GM21786 (cell line): Measurements from ENCODE around the gene MAMDC4.
"Not testable (repeated sequence)": the region's sequence is repeated elsewhere in the genome, so short reads cannot be mapped to it uniquely, and the experiment has no call there.

Experiments
- ATAC-seq: cut with Tn5 transposase; IDR thresholded peaks from one replicate; pipeline ENCODE4 v1.9.1; 2021; ENCODE audit not compliant: unreplicated experiment

The MAMDC4 gene

DNA sequence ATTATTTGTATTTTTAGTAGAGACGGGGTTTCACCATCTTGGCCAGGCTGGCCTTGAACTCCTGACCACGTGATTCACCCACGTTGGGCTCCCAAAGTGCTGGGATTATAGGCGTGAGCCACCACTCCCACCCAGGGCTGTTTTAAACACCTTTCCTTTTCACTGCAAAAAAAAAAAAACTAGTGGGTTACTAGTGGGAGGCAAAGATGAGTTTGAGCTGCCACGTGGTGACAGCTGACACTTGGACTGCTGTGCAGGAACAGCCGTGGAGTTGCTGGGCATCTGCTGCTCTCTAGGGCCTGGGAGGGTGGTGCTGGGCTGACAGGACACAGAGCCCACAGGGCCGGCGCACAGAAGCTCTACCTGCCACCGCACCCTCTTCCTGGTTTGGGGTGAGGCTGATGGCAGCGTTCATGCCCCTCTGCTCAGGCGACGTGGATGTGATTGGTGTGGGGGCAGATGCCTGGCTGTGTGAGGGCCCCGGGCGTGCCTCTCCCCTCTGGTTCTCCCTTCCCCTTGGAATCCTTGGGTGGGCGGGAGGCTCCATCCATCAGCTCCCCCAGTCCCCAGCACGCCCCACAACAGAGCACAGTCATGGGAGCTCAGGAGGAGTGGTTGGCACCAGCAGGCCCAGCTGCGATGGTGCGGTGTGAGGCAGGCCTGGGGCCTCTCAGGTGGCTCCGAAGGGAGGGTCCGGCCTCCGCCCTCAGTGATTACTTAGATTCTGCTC lies 27.5 kb upstream of the MAMDC4 start:
- no peak for ATAC-seq

DNA sequence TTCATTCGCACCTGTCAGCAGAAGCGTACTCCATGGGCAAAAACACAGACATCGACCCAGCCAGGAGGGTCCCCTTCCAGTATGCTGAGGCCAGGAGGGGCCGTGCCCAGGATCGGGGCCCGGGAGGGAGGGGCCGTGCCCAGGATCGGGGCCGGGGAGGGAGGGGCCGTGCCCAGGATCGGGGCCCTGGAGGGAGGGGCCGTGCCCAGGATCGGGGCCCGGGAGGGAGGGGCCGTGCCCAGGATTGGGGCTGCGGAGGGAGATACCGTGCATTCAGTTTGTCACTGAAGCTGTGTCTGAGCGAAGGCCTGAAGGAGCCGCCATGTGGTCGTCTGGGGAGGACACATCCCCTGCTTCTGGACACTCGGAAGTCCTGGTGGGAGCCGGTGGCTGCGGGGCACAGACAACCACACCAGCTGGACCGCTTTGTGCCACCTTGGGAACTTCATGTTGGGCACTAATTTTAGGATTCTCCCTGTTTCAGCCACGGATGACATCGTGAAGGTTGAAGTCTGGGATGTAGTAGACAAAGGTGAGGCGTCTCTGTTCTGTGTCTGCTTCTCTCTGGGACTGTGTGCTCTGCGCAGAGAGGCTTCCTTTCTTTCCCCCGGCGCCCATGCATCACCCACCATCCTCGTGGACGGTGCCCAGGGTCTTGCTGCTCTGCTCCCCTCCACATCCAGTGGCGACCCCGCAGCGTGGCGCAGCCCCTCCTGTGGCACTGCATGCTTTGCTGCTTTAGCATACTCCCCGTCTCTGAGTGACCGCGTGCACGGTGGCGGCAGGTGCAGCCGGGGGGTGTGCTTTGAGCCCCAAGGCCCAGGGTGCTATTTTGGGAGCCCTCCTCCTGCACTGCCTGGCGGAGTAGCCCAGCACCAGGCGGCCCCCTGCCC lies 26.6 kb upstream of the MAMDC4 start:
- no peak for ATAC-seq

DNA sequence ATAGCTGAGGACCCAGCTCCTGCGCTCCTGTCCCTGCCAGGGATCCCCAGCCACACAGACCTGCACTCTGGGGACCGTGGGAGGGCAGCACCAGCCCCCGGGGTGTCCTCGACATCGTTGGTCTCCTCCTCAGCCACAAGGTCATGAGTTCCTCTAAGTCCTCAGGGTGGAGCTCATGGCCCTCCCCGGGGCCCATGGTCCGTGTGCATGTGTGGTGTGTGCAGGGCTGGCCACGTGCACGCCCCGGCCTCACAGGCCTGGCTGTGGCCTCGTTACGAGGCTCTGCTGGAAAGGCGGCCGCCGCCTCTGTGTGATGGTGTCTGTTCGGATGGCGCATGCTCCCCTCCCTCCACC lies 26.0 kb upstream of the MAMDC4 start:
- no peak for ATAC-seq

DNA sequence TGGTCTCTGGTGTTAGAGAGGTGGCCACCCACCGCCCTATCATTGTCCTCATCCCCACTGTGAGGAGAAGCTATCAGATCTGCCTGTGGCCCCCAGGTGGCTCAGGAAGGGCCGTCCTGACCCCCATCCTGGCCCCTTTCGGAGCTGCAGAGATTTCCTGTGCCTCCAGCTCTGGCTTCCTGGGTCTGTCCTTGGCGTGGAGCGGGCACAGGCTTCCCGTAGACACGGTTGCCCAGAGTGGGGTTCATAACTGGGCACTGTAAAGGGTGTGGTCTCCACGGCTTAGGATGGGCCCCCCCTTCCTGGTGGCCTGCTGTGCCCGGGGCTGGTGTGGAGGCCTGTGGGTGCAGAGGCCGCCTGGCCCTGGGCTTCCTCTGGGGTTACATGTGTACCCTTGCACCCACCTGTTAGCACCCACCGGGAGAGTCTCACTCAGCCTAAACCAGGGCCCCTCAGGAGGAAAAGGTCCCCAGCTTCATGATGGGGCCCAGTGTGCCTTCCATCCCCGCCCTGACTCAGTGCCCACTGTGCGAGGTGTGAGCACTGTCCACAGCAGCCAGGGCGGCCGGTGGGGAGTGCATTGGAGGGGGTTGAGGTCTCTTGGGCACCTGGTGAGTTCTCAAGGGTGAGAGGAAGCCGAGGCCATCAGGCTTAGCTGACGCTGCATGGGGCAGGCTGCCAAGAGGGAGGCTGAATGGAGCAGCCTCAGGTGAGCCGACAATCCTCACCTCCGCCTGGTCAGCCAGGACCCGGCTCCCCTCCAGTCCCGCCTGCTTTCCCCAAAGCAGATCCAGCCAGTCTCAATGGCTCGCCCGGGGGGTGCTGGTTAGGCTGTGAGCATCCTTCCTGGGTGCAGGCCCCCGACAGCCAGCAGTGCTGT lies 25.2 kb upstream of the MAMDC4 start:
- no peak for ATAC-seq

DNA sequence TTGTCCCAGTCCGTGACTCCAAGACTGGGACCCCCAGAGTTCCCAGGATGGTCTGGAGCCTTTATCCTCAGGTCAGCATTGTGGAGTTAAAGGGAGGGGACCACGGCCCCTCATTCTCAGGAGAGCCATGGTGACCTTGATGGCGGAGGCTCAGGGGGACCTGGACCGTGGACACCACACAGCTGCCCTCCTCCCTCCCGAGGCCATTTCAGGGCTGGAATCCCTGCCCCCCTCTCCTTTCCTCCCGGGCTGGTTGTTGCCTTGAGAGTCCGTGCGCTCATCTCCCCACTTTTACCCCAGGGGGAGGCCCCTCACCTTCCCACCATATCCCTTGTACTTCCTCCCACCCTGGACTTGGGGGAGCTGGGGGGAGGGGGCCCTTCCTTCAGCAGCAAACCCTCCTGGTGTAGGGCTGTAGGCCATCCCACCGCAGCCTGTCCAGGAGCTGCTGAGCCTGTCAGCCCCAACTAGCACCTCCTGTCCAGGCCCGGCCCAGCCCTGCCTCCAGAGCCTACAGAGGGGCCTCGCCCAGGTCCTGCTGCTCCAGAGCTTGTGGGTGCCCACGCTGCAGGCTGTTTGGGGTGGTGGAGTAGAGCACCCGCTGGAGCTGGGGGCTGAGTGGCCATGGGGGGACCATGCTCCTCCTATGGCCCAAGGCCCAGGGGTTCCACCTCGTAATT lies 24.2 kb upstream of the MAMDC4 start:
- no peak for ATAC-seq

DNA sequence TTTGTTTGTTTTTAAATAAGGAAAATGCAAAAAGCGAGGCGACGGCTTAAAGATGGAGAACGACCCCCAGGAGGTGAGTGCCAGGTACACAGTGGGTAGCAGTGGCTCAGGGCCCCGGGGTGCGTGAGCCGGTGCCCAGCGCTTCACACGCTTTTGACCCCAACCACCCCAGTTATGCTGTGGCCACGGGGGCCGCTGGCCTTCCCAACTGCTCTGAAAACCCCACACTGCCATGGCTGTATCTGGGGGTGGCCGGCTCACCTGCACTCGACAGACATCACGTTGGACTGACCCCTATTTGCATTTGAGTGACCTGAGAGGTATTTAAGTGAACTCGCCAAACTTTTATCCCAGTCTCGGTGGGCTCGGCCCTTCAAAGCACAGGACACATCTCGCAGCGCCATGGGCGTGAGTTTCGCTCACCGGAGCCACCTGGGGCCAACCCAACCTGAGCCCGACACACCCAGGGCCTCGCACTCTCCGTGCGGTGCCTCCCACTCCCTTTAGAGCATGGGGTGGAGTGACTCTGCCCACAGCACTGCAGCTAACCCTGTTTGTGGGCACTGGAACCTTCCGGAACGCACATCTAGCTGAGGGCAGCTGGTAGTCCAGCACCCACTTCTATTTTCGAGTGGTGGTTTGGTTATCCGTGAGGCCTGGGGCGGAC lies 23.5 kb upstream of the MAMDC4 start:
- no peak for ATAC-seq

DNA sequence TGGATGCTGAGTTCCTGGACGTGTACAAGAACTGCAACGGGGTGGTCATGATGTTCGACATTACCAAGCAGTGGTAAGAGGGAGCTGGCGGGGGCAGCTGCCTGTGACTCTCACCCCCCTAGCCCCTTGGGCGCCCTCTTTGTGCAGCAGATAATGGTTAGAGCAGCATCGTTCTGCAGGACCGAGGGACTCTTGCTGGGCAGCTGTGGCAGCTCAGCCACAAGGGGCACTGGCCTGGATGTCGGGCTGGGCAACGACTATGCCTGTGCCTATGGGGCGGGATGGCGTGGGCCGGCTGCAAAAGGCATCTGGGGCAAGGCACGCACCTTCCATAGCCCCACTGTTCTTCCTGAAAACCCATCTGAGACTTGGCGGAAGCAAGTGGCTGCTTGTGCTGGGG lies 22.7 kb upstream of the MAMDC4 start:
- no peak for ATAC-seq

DNA sequence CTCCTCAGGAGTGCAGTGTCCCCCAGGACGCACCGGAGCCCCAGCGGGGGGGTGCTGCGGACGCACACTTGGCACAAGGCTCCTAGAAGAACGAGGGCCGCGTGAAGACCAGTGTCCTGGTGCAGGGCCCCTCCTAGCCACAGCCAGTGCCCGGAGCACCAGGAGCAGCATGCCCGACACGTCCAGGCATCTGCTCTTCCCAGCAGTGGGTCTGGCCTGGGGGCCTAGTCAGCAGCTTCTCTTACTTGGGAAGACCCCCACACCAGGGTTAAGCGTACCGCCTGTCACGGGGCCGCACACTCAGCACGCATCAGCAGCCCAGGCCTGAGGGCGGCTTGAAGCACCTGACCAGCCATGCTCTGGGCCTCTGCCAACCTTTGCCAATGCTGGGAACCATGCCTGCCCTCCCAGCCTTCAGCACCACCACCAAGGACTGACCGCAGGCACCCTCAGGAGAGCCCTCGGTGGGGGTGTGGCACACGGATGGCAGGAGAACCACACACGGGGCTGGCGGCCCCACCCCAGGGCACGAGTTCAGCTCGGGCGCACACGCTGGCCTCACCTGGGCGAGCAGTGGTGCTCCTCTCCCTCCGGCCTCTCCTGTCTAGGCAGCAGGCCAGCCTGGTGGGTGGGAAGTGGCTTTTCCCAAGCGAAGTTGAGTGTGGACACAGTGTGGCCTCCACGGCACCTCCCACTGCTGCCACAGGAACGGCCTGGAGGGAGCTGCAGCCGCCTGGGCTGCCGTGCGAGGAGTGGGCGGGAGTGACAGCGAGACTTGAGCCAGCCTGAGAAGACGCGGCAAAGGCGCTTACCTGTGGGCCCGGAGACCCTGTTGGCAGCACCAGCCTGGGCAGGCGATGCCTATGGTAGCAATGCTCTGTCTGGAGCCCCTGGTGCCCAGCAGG lies 21.9 kb upstream of the MAMDC4 start:
- no peak for ATAC-seq

DNA sequence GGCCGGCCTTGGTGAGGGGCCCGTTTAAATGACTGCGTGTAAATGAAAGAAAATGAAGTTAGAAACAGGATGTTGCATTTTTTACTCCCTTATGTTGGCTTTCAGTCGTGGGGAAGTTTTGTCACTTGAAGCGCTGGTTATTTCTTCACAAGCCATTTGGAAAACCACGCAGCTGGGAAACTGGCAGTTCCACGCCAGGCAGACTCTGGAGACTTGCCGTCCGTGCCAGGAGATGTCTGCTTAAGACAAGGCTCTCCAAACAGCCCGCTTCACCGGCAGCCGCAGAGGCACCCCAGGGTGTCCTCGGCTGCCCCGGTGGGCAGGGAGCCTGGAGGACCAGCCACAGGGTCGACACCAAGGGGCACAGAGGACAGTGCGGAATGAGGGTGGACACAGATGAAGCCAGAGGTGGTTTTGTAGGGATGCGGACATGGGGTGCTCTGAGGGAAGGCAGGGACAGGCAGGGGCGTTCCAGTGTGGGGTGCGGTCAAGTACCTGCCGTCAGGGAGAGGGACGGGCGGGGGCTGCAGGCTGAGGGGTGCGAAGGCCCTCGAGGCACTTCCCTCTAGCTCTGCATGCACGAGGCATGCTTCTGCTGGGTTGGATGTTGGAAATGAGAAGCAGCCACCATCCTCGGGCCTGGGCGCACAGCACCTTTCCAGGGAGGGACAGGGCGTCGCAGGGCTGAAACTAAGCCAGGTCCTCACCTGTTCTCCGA lies 21.0 kb upstream of the MAMDC4 start:
- no peak for ATAC-seq

DNA sequence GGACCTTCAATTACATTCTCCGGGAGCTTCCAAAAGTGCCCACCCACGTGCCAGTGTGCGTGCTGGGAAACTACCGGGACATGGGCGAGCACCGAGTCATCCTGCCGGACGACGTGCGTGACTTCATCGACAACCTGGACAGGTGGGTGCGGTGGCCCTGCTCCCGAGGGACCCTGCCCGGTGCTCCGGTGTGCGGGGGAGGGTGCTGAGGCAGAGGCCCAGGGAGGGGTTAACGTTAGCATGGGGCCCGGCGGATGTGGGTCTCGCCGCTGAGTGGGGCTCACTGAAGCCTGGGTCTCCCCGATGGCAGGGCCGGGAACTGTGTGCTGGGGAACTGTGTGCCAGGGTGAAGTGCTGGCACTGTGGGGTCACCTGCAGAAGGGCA lies 20.4 kb upstream of the MAMDC4 start:
- ATAC-seq: no peak

DNA sequence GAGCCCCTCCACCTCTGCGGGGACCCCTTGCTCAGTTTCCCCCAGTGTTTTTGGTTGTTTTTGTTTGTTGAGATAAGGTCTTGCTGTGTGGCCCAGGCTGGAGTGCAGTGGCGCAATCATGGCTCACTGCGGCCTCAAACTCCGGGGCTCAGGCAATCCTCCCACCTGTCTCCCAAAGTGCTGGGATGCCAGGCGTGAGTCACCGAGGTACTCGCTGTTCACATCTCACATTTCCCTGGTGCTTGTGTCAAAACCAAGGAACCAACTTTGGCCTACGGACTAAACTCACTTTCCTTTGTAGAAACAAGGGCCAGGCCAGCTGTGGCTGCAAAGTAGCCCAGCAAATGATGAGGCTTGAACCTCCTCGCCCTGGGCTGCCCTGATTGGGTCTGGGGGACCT lies 19.6 kb upstream of the MAMDC4 start:
- ATAC-seq: no peak

DNA sequence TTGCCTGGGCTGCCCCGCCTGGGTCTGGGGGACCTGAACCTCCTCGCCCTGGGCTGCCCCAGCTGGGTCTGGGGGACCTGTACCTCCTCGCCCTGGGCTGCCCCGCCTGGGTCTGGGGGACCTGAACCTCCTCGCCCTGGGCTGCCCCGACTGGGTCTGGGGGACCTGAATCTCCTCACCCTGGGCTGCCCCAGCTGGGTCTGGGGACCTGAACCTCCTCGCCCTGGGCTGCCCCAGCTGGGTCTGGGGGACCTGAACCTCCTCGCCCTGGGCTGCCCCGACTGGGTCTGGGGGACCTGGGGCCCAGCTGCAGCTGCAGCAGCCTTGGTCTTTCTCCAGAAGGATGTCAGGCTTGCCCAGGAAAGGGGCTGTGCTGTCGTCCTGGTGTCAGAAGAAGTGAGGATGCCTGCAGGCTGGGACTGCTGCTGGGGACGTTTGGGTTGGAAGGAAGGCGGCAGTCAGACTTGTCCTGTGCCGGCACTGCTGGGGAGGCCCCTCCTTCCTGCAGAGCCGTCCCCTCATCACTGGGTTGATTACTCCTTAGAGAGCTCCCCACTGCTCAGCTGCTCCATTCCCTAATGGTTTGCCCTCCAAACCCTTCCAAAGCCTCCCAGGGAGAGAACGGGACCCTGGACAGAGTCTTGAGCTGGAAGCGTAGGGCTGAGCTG lies 18.6 kb upstream of the MAMDC4 start:
- not testable (repeated sequence) for ATAC-seq

DNA sequence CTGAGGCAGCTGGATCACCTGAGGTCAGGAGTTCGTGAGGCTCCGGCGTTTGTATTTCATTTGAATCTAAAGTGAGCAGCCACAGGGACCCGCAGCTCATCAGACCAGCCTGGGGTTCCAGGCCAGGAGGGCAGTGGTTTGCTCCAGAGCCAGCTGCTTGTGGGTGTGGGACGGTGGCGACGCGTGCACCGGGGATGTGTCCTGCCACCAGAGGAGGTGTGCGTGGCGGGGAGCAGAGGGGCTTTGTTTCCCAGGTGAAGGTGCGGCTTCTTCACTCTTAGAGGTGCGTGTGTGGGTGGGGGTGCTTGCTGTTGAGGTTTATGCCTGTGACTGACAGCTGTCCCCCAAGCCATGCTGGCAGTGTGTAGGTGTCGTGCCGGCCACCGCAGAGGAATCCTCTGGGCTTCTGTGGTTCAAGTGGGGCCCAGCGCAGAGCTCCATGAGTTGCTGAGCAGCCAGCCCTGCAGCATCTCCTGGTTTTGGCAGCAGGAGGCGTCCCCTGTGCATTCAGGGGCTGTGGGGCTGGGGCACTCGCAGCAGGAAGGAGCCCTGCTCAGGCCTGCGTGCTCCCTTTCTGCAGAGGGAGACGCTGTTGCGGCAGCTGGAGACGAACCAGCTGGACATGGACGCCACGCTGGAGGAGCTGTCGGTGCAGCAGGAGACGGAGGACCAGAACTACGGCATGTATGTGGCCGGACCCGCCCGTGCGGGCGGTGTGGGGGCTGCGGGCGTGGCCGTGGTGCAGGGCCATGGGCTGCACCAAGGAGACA lies 16.8 kb upstream of the MAMDC4 start:
- no peak for ATAC-seq

DNA sequence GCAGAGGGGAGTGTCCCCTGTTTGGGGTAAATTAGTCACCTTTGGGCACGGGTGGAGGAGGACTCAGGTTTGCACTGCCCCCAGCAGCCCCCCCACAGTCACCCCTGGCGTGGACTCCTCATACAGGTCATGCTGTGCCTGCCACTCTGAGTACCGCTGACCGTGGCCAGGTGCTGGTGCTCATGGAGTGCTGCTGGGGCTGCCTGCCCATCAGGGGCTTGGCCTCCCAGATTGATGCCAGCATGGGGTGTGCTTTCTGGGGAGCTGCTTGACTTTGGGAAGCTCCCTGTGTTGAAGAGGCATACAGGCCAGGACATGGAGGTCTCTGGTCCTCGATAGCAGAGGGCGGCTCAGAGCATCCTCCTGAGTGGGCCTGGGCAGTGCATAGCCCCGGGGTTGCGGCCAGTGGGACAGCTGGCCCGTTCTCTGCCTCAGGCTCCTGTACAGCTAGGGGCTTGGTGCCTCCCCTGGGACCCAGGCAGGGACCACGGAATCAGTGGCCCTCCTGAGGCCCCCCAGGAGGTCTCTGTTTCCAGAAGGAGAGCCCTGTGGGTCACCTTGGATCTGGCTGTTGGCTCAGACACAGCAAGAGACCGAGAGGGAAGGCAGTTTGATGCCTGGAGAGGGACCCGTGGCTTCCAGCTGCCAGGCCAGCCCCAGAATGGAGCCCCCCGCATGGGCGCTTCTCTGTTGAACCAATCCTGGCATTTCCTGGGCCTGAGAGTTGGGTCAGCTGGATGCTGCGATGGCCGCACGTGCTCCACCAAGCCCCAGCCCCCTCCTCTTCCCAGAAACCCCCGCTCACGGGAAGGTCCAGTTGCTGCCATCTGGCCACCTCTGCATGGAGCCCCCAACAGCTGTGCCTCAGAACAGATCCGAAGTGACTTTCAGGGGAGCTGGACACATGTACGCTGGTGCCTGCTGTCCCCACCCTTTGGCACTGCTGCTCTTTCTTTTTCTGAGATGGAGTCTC lies 15.9 kb upstream of the MAMDC4 start:
- no peak for ATAC-seq

DNA sequence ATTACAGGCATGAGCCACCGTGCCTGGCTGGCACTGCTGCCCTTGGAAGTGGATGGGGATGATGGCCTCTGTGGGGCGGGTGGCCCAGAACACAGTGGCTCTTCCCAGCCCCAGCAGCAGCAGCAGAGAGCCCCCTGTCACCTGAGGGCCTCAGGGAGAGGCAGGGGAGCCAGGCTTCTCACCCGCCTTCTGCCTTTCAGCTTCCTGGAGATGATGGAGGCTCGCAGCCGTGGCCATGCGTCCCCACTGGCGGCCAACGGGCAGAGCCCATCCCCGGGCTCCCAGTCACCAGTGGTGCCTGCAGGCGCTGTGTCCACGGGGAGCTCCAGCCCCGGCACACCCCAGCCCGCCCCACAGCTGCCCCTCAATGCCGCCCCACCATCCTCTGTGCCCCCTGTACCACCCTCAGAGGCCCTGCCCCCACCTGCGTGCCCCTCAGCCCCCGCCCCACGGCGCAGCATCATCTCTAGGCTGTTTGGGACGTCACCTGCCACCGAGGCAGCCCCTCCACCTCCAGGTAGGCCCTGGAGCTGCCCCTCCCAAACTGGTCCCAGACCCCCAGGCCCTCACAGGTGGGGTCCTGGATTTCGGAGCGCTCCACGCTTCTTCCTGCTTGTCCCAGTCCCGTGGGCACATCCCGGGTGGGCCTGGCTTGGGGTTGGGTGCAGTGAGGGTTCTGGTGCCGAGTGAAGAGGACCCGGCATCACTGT lies 14.8 kb upstream of the MAMDC4 start:
- no peak for ATAC-seq

DNA sequence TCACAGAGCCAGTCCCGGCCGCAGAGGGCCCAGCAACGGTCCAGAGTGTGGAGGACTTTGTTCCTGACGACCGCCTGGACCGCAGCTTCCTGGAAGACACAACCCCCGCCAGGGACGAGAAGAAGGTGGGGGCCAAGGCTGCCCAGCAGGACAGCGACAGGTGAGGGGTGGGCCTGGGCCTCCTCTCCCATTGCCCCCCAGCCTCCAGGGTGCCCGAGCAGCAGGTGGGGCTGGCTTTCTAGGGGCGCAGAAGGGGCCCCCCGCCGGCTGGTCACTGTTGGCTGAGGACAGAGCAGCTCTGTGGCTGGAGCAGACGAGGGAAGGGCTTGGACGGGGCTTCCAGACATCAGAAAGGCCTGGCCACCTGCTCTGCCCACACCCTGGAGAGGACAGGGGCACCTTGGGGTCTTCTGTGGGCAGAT lies 14.3 kb upstream of the MAMDC4 start:
- ATAC-seq: not testable (repeated sequence)
